Suppressor macrophage treated with lipopolysaccharide for 1 hour (primary cell): ENCODE data around the gene BACE2.

ENCODE experiments used
- DNase-seq, 3 donors: peaks; one replicate each; pipeline ENCODE4 v3.0.0-alpha.2; 2020 to 2022

Gene BACE2

DNA sequence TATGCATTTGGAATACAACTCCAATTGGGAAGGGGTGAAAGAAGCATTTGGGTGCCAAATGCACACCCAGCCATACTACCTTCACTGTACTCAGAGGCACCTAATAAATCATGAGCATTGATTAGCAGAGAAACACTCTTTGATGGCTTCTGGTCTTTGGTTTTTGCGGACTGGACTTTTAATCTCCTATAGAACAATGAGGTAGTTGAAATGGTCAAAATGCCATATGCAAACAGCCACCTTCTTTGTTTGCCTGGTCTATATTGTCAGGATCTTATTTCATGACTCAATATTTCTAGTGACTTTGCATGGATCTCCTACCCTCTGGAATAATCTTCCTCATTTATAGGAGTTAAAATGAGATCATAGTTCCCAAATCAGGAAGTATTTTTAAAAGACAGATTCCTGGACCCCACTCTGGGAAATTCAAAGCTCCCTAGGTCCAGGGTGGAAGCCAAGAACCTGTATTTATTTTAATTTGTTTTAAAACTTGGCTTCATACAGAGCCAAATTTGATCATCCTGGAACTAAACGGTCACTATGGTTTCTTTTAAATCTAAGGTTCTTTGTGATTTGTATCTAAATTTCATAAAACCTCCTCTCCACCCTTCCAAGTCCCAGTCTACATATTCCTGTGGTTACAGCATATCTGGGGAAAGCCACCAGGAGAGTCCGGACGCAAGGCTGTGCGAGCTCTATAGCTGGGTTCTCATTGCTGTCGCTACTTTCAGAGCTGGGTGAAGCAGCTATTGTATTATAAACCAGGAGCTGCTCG lies 157.4 kb downstream of the BACE2 start:
- no peak for DNase-seq

DNA sequence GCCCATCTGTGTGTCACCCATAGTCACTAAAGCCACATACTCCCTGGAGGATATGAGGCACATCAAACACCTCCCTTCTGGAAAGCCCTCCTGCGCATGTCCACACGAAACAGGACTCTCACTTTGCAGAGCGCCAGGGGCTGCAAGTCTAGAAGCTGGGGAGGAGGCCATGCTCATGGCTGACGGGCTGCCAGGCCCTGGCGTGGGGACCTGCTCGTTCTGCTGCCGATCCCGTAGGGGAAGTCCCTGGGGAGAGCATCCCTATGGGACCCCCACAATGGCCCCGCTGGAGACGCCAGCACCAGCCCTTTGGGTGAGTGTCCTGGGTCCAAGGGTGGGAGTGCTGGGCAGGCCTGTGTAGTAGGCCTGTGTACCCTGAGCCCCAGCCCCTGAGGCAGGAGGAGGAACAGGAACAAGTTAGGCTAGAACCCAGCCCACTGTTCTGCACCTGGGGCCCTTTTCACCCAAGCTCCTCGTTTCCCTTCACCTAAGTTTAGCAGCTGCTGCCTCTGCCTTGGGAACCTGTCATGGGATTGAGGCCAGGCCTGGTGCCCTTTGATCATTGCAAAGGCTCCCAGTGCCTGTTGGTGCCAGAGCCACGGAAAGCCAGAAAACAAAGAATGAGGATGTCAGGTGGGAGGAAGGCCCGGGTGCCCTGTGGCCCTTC lies 158.6 kb downstream of the BACE2 start:
- DNase-seq: no peak

GRCh38 chr21:41327753-41328152 lies 159.8 kb downstream of the BACE2 start:
- DNase-seq: no peak

DNA sequence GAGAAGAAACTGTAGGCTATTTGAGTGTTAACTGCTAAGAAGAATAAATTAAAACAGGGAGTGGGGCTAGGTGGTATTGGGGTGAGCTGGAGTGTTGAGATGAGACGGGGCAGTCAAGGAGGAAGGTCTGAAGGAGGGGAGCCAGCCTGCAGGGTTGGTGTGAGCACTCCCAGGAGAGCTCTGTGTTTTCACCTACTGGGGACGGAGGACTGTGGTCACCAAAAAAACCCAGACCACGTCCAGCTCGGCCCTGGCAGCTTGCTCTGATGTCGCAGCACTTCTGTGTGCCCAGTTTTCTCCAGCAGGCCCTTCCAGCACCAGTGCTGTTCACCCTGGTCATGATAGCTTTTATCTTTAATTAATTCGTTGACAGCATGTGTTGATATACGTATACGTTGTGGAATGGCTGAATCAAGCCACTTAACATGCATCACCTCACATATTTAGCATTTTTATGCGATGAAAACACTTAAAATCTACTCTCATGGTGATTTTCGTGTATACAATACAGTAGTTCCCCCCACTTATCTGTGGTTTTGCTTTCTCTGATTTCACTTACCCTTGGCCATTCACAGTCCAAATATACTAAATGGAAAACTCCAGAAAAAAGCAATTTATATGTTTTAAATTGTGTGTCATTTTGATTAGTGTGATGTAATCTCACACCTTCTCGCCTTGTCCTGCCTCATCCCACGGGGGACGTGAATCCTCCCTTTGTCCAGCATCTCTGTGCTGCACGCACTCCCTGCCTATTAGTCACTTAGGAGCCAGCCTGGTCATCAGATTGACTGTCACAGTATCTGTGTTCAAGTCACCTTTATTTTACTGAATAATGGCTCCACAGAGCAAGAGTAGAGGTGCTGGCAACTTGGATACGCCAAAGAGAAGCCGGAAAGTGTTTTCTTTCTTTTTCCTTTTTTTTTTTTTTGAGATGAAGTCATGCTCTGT lies 161.0 kb downstream of the BACE2 start:
- DNase-seq: no peak
